ENCODE results near the gene ABCB4.

Gene ABCB4

GRCh38 chr7:87475359-87476178 lies at the start of gene ABCB4:
TSS of gene ABCB4 (minus strand) at chr7:87475680. CDS start at chr7:87475465, 215 bp downstream.
- no peak for DNase-seq (ENCODE audit: low read depth)

DNA sequence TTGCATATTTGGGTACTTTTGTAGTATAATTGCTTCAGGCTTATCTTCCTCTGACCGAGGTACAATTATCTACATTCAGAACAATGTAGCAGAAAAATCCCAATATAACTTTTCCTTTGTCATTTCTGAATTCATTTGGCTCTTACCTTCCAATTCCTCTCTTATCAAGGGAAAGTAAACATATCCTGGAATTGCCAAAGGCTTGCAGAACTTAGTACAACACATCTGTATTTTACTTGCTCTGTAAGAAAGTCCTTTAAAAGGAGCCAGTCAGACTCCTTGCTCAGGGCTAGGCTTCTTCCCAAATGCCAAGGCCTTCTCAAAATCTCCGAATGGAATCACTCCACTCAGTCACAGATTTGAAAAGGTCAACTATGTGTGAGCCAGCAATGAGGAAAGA lies 43.3 kb upstream of the ABCB4 start:
- DNase-seq (ENCODE audit: low read depth): no peak

- no peak for DNase-seq (ENCODE audit: low read depth)
Observed at GRCh38 chr7:87517891-87518290, 42.4 kb upstream of the ABCB4 start.

GRCh38 chr7:87517136-87517815 lies 41.8 kb upstream of the ABCB4 start:
- no peak for DNase-seq (ENCODE audit: low read depth)

GRCh38 chr7:87513735-87514335 lies 38.4 kb upstream of the ABCB4 start:
- DNase-seq (ENCODE audit: low read depth): no peak

GRCh38 chr7:87512906-87513305 lies 37.4 kb upstream of the ABCB4 start:
- DNase-seq (ENCODE audit: low read depth): no peak

GRCh38 chr7:87511510-87511909 lies 36.0 kb upstream of the ABCB4 start:
- no peak for DNase-seq (ENCODE audit: low read depth)

DNA sequence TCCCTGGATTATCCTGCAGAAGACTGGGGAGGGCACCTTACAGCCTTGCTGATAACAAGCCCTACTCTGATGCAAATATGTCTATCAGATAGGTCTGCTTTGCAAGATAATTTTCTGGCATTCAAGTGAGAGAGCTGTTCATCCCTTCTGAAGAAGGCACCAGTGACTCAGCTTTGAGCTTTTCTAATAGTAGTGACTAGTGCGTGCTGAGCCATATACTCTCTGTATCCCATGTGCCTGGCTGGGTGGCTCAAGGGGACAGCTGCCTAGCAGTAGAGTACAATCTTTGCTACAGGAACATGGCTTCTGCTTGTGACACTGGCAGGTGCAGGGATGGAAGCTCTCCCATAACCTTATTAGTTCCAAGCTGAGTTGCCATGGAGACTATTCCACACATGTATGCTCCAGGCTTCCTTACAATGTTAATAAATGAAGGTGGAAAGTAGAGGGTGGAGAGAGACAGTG lies 35.0 kb upstream of the ABCB4 start:
- no peak for DNase-seq (ENCODE audit: low read depth)

- DNase-seq (ENCODE audit: low read depth): no peak
Observed at GRCh38 chr7:87507446-87507845, 32.0 kb upstream of the ABCB4 start.

GRCh38 chr7:87506246-87507180 lies 31.0 kb upstream of the ABCB4 start:
- DNase-seq (ENCODE audit: low read depth): peak; percentile 22

DNA sequence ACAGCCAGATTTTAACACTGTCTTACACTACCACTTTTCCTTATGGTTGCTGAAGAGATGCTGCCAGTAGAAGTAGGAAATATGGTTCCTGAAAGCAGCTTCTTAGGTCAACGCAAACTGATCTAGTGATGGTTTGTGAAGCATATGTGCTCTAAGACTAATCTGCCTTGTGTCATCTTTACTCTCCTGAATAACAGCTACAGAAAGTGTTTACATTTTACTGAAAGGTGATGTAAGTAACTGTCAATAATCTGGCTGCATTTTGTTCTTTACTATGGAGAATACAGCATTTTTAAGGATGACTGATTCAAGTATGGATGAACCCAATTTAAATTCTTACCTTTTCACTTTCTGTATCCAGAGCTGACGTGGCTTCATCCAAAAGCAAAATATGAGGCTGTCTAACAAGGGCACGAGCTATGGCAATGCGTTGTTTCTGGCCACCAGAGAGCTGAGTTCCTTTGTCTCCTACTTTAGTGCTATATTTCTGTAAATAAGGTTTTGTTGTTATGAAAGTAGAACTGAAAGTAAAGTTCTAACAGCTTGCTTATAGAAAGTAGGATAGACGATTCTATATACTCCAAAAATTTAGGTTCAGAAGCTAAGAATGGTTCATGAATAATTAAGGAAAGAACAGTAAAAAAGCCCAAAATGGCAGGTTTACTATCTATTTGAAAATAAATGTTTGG lies 30.2 kb upstream of the ABCB4 start:
- DNase-seq (ENCODE audit: low read depth): no peak

- DNase-seq (ENCODE audit: low read depth): no peak
Observed at GRCh38 chr7:87505122-87505521, 29.6 kb upstream of the ABCB4 start.

GRCh38 chr7:87499494-87499893 lies 24.0 kb upstream of the ABCB4 start:
- no peak for DNase-seq (ENCODE audit: low read depth)

GRCh38 chr7:87498893-87499292 lies 23.4 kb upstream of the ABCB4 start:
- no peak for DNase-seq (ENCODE audit: low read depth)

DNA sequence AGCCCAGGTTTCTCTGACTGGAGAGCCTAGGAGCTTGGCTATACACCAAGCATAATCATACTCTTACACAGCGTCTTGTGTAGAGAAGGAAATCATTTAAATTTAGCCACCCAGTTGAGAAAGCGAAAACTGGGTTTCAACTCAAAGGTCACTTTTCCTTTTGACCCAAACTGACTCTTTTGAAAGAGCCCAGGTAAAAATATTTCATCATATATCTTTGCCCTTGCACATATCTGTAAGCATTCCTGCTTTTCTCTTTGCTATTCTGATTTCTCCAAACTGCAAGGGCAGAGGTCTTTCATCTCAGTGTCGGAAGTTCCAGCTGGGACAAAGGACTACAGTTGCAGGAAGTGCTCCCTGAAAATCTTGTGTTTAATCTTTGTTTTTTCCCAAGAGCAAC lies 22.0 kb upstream of the ABCB4 start:
- no peak for DNase-seq (ENCODE audit: low read depth)

- no peak for DNase-seq (ENCODE audit: low read depth)
Observed at GRCh38 chr7:87495366-87495765, 19.9 kb upstream of the ABCB4 start.

DNA sequence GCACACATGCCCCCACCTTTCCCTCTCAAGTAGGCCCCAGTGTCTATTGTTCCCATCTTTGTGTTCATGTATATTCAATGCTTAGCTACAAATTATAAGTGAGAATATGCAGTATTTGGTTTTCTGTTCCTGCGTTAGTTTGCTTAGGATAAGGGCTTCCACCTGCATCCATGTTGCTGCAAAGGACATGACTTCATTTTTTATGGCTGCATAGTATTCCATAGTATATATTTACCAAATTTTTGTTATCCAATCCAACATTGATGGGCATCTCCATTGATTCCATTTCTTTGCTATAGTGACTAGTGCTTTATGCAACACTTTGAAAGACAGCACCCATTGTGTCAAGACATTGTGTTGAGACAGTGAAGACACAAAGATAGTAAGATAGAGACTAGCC lies 19.0 kb upstream of the ABCB4 start:
- no peak for DNase-seq (ENCODE audit: low read depth)

DNA sequence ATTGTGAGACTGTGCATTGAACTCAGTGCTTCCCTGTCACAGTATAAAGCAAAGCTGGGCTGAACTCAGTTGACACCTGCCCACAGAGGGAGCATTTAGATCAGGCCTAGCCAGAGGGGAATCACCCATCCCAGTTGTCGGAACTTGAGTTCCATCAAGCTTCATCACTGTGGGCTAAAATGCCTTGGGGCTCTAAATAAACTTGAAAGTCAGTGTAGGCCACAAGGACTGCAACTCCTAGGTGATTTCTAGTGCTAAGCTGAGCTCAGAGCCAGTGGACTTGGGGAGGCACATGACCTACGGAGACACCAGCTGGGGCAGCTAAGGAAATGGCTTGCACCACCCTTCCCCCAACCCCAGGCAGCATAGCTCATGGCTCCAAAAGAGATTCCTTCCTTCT lies 7.7 kb upstream of the ABCB4 start:
- DNase-seq (ENCODE audit: low read depth): no peak

DNA sequence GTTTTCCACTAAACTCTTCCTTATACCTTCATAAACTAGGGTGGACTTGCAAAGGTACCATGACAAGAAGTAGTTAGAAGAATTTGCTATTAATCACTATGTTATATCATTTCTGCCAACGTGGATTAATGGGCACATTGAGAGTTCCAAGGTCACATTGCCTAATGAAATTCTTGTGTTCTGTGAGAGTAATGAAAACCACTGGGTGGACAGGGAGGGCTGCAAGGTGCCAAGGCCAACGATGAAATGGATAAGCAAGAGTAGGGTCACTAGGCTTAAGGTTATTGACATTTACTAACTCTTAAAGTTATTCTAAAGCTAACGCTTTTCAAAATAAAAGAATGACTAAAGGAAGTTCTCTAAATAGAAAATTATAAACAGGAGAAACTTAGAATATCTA lies 6.6 kb upstream of the ABCB4 start:
- DNase-seq (ENCODE audit: low read depth): no peak

DNA sequence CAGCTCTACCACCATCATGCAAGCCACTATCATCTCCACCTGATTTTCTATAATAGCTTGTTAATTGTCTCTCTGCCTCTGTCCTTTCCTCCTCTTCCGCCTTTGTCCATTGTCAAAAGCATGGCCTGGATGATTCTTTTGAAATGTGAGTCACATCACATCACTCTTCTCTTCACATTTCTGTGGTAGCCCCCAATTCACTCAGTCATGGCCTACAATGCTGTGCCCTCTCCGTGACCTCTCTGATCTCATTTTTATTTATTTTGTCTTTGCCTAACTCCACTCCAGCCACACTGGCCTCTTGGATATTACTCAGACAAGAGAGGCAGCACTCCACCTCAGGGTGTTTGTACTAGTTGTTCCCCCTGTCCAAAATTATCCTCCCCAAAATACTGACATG lies 4.9 kb upstream of the ABCB4 start:
- DNase-seq (ENCODE audit: low read depth): peak; percentile 28

DNA sequence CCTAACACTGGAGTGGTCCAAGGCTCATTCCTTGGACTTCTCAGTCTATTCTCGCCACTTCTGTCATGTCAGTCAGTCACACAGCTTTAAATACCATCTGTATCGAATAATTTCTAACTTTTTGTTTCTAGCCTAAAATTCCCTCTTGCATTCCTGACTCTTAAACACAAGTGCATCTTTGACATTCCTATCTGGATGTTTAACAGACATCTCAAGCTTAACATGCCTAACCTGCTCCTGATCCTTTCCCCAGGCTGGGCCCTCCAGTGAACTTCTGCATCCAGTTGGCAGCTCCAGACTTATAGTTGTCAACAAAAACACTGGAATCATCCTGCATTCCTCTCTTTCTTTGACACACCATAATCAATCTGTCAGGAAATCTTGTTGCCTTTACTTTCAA lies 4.5 kb upstream of the ABCB4 start:
- DNase-seq (ENCODE audit: low read depth): no peak

Measured in ELR (cell line).